ENCODE data around the gene KCTD5.
A peak's percentile ranks its signal among the peaks of the same experiment; 100 is the strongest.

Gene KCTD5

GRCh38 chr16:2715966-2716885 lies 33.9 kb downstream of the KCTD5 start:
- H3K4me3 ChIP-seq (ENCODE audit: control insufficient read depth, low read depth, low read length) = no peak overlapping the region
- TF ChIP-seq, protein P1, sequence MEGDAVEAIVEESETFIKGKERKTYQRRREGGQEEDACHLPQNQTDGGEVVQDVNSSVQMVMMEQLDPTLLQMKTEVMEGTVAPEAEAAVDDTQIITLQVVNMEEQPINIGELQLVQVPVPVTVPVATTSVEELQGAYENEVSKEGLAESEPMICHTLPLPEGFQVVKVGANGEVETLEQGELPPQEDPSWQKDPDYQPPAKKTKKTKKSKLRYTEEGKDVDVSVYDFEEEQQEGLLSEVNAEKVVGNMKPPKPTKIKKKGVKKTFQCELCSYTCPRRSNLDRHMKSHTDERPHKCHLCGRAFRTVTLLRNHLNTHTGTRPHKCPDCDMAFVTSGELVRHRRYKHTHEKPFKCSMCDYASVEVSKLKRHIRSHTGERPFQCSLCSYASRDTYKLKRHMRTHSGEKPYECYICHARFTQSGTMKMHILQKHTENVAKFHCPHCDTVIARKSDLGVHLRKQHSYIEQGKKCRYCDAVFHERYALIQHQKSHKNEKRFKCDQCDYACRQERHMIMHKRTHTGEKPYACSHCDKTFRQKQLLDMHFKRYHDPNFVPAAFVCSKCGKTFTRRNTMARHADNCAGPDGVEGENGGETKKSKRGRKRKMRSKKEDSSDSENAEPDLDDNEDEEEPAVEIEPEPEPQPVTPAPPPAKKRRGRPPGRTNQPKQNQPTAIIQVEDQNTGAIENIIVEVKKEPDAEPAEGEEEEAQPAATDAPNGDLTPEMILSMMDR (conservative IDR thresholded peaks at IDR 0.05; ENCODE audit: control insufficient read depth, insufficient read depth, low read depth, low read length) = no peak
- no peak for DNase-seq (ENCODE audit: low read depth)

GRCh38 chr16:2716948-2717347 lies 34.6 kb downstream of the KCTD5 start:
- no peak for DNase-seq (ENCODE audit: low read depth)
- TF ChIP-seq, protein P1 (conservative IDR thresholded peaks at IDR 0.05; ENCODE audit: control insufficient read depth, insufficient read depth, low read depth, low read length) = no peak
- no peak overlapping the region for H3K4me3 ChIP-seq (ENCODE audit: control insufficient read depth, low read depth, low read length)

DNA sequence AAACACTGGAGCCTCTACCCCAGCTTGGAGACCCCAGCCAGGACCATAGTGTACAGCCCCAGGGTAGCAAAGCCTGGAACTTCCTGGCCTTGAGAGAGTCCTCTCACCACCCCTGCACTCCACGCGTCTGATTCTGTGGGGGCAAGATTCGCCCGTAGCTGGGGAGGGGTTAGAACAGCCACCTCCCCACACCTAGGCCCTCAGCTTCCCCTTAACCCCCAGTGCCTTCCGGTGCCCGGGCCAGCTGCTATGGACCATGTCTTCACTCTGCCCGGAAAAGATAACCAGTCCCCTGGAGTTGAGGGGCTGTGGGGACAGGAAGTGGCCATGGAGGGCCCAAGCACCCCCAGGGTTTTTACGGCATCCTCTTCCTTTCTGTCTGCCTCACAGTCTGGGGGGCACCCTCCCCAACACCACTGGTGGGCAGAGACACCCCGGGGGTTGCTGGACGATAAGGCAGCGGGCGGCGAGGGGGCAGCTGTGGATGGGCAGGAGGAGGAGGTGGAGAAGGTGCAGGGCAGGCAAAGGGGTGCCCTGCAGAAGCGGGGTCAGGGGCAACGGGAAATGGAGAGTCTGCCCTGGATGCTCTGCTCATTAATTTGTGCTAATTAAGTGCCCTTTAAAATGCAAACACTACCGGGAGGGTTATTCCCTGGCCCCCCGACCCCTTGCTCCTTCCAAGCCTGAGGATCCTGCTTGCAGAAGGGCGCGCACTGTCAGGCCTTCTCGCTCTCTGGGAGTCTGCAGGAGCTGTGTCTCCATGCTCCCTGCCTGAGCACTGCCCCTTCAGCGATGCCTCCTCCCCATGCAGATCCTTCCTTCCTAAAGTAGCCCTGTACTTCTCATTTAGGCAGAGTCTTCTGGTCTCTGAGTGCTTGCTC lies 35.3 kb downstream of the KCTD5 start:
- DNase-seq (ENCODE audit: low read depth) = no peak
- TF ChIP-seq, protein P1 (conservative IDR thresholded peaks at IDR 0.05; ENCODE audit: control insufficient read depth, insufficient read depth, low read depth, low read length) = no peak
- no peak overlapping the region for H3K4me3 ChIP-seq (ENCODE audit: control insufficient read depth, low read depth, low read length)

GRCh38 chr16:2719328-2720063 lies 37.2 kb downstream of the KCTD5 start:
- TF ChIP-seq, protein P1 (conservative IDR thresholded peaks at IDR 0.05; ENCODE audit: control insufficient read depth, insufficient read depth, low read depth, low read length) = no peak
- no peak overlapping the region for H3K4me3 ChIP-seq (ENCODE audit: control insufficient read depth, low read depth, low read length)
- DNase-seq (ENCODE audit: low read depth) = no peak

GRCh38 chr16:2720064-2720457 lies 37.7 kb downstream of the KCTD5 start, which contains the start of gene PRSS27:
TSS of gene PRSS27 (minus strand) at chr16:2720224. CDS start at chr16:2720160, 64 bp downstream.
- H3K4me3 ChIP-seq (ENCODE audit: control insufficient read depth, low read depth, low read length) = peak within 1 kb of the TSS; percentile 50
- TF ChIP-seq, protein P1 (conservative IDR thresholded peaks at IDR 0.05; ENCODE audit: control insufficient read depth, insufficient read depth, low read depth, low read length) = no peak
- DNase-seq (ENCODE audit: low read depth) = no peak

All from fibroblast of mammary gland (primary cell).